HuH-7 (cell line): Measurements from ENCODE around the gene SELPLG.
"Not testable (repeated sequence)": the region's sequence is repeated elsewhere in the genome, so short reads cannot be mapped to it uniquely, and the experiment has no call there.

Source experiments
- DNase-seq: peaks from one replicate; pipeline ENCODE4 v3.0.0; 2011; ENCODE audit warnings: low spot score

SELPLG gene

GRCh38 chr12:108633534-108634248 is at the start of gene SELPLG:
Gene SELPLG, minus strand, starts transcription at chr12:108633894. Its CDS starts 9,587 bp downstream, at chr12:108624307.
- no peak for DNase-seq

GRCh38 chr12:108681317-108681716 is 47.6 kb upstream of the SELPLG start:
- no peak for DNase-seq

GRCh38 chr12:108679106-108679681 is 45.5 kb upstream of the SELPLG start:
- DNase-seq: no peak

GRCh38 chr12:108678104-108678730 is 44.5 kb upstream of the SELPLG start:
- DNase-seq: no peak

- DNase-seq: no peak
These were observed 43.7 kb upstream of the SELPLG start for GRCh38 chr12:108677381-108677780.

- no peak for DNase-seq
These were observed 43.0 kb upstream of the SELPLG start for GRCh38 chr12:108676707-108677106.

- DNase-seq: no peak
These were observed 42.1 kb upstream of the SELPLG start for GRCh38 chr12:108675792-108676191.

- DNase-seq: no peak
These were observed 38.4 kb upstream of the SELPLG start for GRCh38 chr12:108672054-108672453.

GRCh38 chr12:108671110-108671509 is 37.4 kb upstream of the SELPLG start:
- no peak for DNase-seq

- DNase-seq: no peak
These were observed 36.5 kb upstream of the SELPLG start for GRCh38 chr12:108670066-108670631.

- DNase-seq: no peak
These were observed 34.8 kb upstream of the SELPLG start for GRCh38 chr12:108668542-108668941.

GRCh38 chr12:108668063-108668462 is 34.4 kb upstream of the SELPLG start:
- no peak for DNase-seq

GRCh38 chr12:108667349-108667748 is 33.7 kb upstream of the SELPLG start:
- no peak for DNase-seq

- DNase-seq: no peak
These were observed 32.7 kb upstream of the SELPLG start for GRCh38 chr12:108666401-108666881.

- no peak for DNase-seq
These were observed 32.0 kb upstream of the SELPLG start for GRCh38 chr12:108665608-108666202.

- DNase-seq: peak; percentile 83
These were observed 30.9 kb upstream of the SELPLG start for GRCh38 chr12:108664338-108665258.

- DNase-seq: no peak
These were observed 29.8 kb upstream of the SELPLG start for GRCh38 chr12:108663324-108664015.

GRCh38 chr12:108658115-108658514 is 24.4 kb upstream of the SELPLG start:
- not testable (repeated sequence) for DNase-seq

- no peak for DNase-seq
These were observed 23.5 kb upstream of the SELPLG start for GRCh38 chr12:108657130-108657745.

GRCh38 chr12:108656247-108656646 is 22.6 kb upstream of the SELPLG start:
- not testable (repeated sequence) for DNase-seq
